Lung (tissue), 16 donors: ENCODE data around the gene THAP12. TPM values are rescaled to one million over a fixed set of nuclear protein-coding genes. Genes with fewer than 3 reads are reported as not detected.

Source experiments
- ATAC-seq: fragments of 200-7000 bp; cut with Tn5 transposase; one replicate; pipeline ENCODE4 v1.9.1; 2020; ENCODE audit warnings: moderate number of reproducible peaks; ENCODE audit not compliant: insufficient read depth, low FRiP score
- DNase-seq, 3 donors: peaks; one replicate each; pipeline ENCODE4 v3.0.0-alpha.2; 2013 to 2017
- H3K27ac ChIP-seq, 2 donors: one replicate each; pipeline ENCODE4 v1.5.1; 2013; ENCODE audit warnings: mild to moderate bottlenecking in 2 of 2, moderate library complexity in 2 of 2, control low read depth in 1 of 2, inconsistent platforms in 1 of 2, low read depth in 1 of 2, low read length in 1 of 2
- H3K27me3 ChIP-seq, 3 donors: one replicate each; pipeline ENCODE4 v1.5.1; 2013; ENCODE audit warnings: low read length in 2 of 3; ENCODE audit not compliant: control insufficient read depth in 3 of 3, insufficient read depth in 3 of 3
- H3K36me3 ChIP-seq, 4 donors: one replicate each; pipeline ENCODE4 v1.5.1; 2013; ENCODE audit warnings: low read length in 4 of 4, mild to moderate bottlenecking in 1 of 4, moderate library complexity in 1 of 4; ENCODE audit not compliant: control insufficient read depth in 4 of 4, insufficient read depth in 4 of 4
- H3K4me1 ChIP-seq, 5 donors: one replicate each; pipeline ENCODE4 v1.5.1; 2013; ENCODE audit warnings: low read length in 5 of 5, mild to moderate bottlenecking in 2 of 5, moderate library complexity in 1 of 5; ENCODE audit not compliant: control insufficient read depth in 5 of 5, insufficient read depth in 5 of 5
- H3K4me3 ChIP-seq: one replicate; pipeline ENCODE4 v1.5.1; 2013; ENCODE audit warnings: mild to moderate bottlenecking, control low read depth, moderate library complexity
- H3K9ac ChIP-seq, 2 donors: one replicate each; pipeline ENCODE4 v1.5.1; 2013; ENCODE audit warnings: low read length in 2 of 2, control low read depth in 1 of 2; ENCODE audit not compliant: insufficient read depth in 1 of 2
- H3K9me3 ChIP-seq, 4 donors: one replicate each; pipeline ENCODE4 v1.5.1; 2013; ENCODE audit warnings: low read length in 3 of 4, mild to moderate bottlenecking in 1 of 4, moderate library complexity in 1 of 4; ENCODE audit not compliant: control insufficient read depth in 4 of 4, insufficient read depth in 3 of 4
- CTCF ChIP-seq: IDR thresholded peaks from 2 replicates; pipeline ENCODE4 v1.5.1; 2012; ENCODE audit warnings: mild to moderate bottlenecking; ENCODE audit errors: control extremely low read depth, extremely low read depth
- WGBS, 2 donors: extraction: QIAGEN DNeasy Blood & Tissue Kit; methylation state at CpG; one replicate each; pipeline ENCODE4 v1.1.7; 2013; 5-methylcytosine and 5-hydroxymethylcytosine counted together
- long read RNA-seq, 5 donors: transcript quantifications; one replicate each; lab custom pipeline, GENCODE V29; 2026
- polyA plus RNA-seq, 2 donors: library from polyadenylated mRNA; stranded (reverse); fragments of 200-250 nt; gene quantifications; one replicate each; pipeline ENCODE4 v1.2.1, GENCODE V29; 2013
- total RNA-seq, 2 donors: library from RNA; depleted of rRNA in 1 of 2; stranded (reverse); fragments of >200 nt in 1 of 2; gene quantifications; one replicate each; pipeline ENCODE4 v1.2.1, GENCODE V29; 2014 to 2021
- donor health status: control.
- donor health status: control.
- donor health status: Bipolar disorder and iron deficiency.
- donor health status: healthy.
- donor health status: DM: yes; HTN: yes; CAD: no.

The THAP12 gene
- 10 to 100 TPM; 34.6 to 43.4 TPM for total RNA-seq
- 10 to 100 TPM; 18.5 to 22.3 TPM for polyA plus RNA-seq
- long read RNA-seq, donor 1, transcript THAP12-201 (5 exons, 3,300 nt): major isoform, 17 of 23 reads
- long read RNA-seq, donor 1, transcript THAP12-203 (6 exons, 882 nt): minor isoform, 5 of 23 reads
- long read RNA-seq, donor 1, partial matches to known transcripts: 0 of 23 reads
- long read RNA-seq, donor 1, other reads (novel, unspliced or antisense): 0 of 23 reads
- long read RNA-seq, donor 2, transcript THAP12-201 (5 exons, 3,300 nt): major isoform, 12 of 21 reads
- long read RNA-seq, donor 2, partial matches to known transcripts: 6 of 21 reads
- long read RNA-seq, donor 2, other reads (novel, unspliced or antisense): 0 of 21 reads
- long read RNA-seq, donor 3, transcript THAP12-201 (5 exons, 3,300 nt): major isoform, 5 of 7 reads
- long read RNA-seq, donor 3, partial matches to known transcripts: 0 of 7 reads
- long read RNA-seq, donor 3, other reads (novel, unspliced or antisense): 0 of 7 reads
- long read RNA-seq, donor 4, transcript THAP12-201 (5 exons, 3,300 nt): major isoform, 10 of 15 reads
- long read RNA-seq, donor 4, partial matches to known transcripts: 0 of 15 reads
- long read RNA-seq, donor 4, other reads (novel, unspliced or antisense): 0 of 15 reads
- long read RNA-seq, donor 5, transcript THAP12-201 (5 exons, 3,300 nt): major isoform, 21 of 35 reads
- long read RNA-seq, donor 5, transcript THAP12-203 (6 exons, 882 nt): minor isoform, 7 of 35 reads
- long read RNA-seq, donor 5, partial matches to known transcripts: 7 of 35 reads
- long read RNA-seq, donor 5, other reads (novel, unspliced or antisense): 0 of 35 reads

DNA sequence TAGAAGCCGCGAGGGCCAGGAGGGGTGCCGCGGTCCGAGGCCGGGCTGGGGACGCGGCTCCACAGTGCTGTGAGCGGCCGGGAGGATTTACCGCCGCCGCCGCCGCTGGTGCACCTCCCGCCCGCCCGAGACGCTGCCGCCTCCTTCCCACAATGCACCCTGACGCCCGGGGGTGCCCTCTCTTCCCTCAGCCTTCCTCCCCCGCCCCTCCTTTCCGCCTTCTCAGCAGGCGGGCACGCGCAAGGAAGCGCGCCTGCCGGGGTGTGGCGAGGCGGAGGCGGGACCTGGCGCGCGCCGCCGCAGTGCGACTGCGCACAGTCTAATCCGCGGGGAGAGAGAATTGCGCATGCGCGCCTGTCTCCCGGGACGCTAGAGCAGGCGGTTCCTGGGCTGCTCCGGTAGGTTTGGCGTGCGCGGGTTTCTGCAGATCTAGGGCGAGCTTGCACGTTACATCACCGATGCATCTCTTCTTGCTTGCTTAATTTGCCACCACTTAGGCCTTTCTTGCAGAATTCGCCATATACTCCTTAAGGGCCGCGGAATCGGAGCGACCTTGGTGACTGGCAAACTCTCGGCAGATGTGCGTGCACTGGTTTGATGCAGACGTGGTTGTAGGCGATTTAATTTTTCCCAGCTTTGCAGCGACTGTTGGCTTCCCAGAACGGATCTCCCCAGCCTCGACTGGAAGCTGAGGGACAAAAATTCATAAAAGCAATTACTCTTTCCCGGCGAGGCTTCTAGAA lies at the start of gene THAP12, which contains the start of gene GVQW3:
Gene THAP12 (minus strand): TSS at position 156 of the 743 bp plus-strand sequence. CDS start 296 bp downstream, outside the sequence.
Gene GVQW3 (plus strand): TSS at position 347 of the 743 bp plus-strand sequence. CDS start 506 bp downstream, outside the sequence.
- H3K4me3 ChIP-seq: peak within 1 kb of the TSS; percentile 90
- H3K9ac ChIP-seq: peak within 1 kb of the TSS in 1 of 2 donors; percentile 73
- H3K9me3 ChIP-seq: no peaks in the 10 kb centered on the region
- 0 to 1% methylated on average over 31 to 69 of the region's 69 CpGs for WGBS, 2 donors
- DNase-seq (peak; percentile 99), ATAC-seq (peak; percentile 97)
- H3K36me3 ChIP-seq: no peaks in the 10 kb centered on the region
- H3K4me1 ChIP-seq: peaks cover 5 to 32% (median 11%) of the 10 kb centered on the region in 5 donors
- peak within 1 kb of the TSS; percentile 81 to 94 for H3K27ac ChIP-seq
- H3K27me3 ChIP-seq: no peaks in the 10 kb centered on the region
- TF ChIP-seq CTCF: no peak

DNA sequence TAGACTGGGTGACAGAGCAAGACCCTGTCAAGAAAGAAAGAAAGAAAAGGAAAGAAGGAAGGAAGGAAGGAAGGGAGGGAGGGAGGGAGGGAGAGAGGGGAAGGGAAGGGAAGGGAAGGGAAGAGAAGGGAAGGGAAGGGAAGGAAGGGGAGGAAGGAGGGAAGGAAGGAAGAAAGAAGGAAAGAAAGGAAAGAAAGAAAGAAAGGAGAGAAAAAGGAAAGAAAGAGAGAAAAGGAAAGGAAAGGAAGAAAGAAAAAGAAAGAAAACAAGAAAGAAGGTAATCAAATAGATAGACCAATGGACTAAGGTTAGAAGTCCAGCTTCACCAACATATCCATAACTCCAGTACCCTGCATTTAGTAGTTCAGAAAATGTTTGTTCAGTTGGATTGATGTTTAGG lies 45.7 kb upstream of the THAP12 start:
- Histone ChIP-seq H3K4me1 (peaks cover 0 to 4% (median 0%) of the 10 kb centered on the region in 5 donors), H3K36me3 (no peaks in the 10 kb centered on the region), H3K27ac (no peak overlapping the region), H3K27me3 (no peaks in the 10 kb centered on the region), H3K4me3 (no peak overlapping the region), H3K9me3 (no peaks in the 10 kb centered on the region), H3K9ac (no peak overlapping the region)
- no peak for ATAC-seq
- DNase-seq: no peak
- TF ChIP-seq CTCF: no peak

DNA sequence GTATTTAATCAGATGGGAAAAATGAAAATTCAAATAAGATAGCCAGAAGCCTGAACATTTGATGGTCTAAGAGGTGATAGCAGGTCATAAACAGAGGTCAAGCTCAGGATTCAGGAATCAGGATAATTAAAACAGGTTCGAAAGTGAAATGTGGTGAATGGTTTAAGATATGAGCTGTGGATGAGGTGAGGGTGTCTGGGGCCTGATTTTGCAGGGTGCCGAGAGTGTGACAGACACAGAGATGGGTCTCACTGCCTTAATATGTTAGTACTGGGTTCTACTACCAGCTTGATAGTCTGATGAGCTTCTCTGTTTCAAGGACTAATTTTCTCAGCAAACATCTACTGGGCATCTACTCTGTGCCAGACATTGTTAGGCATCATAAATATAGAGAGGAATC lies 44.0 kb upstream of the THAP12 start:
- no peak for TF ChIP-seq CTCF
- ATAC-seq: no peak
- Histone ChIP-seq H3K27ac (no peak overlapping the region), H3K36me3 (no peaks in the 10 kb centered on the region), H3K9ac (no peak overlapping the region), H3K4me1 (peaks cover 0 to 4% (median 0%) of the 10 kb centered on the region in 5 donors), H3K27me3 (no peaks in the 10 kb centered on the region), H3K4me3 (no peak overlapping the region), H3K9me3 (no peaks in the 10 kb centered on the region)
- 90 to 93% methylated on average over 2 of the region's 2 CpGs for WGBS, 2 donors
- DNase-seq: no peak
